GM12873 (cell line): ENCODE measurements around the gene GUCA1A.

Source experiments
- CTCF ChIP-seq: IDR thresholded peaks from 2 replicates; pipeline ENCODE4 v1.5.1; 2012; ENCODE audit warnings: low read depth, mild to moderate bottlenecking, moderate library complexity, low read length, control low read depth; ENCODE audit not compliant: insufficient read depth; ENCODE audit errors: missing control alignments

Gene GUCA1A

DNA sequence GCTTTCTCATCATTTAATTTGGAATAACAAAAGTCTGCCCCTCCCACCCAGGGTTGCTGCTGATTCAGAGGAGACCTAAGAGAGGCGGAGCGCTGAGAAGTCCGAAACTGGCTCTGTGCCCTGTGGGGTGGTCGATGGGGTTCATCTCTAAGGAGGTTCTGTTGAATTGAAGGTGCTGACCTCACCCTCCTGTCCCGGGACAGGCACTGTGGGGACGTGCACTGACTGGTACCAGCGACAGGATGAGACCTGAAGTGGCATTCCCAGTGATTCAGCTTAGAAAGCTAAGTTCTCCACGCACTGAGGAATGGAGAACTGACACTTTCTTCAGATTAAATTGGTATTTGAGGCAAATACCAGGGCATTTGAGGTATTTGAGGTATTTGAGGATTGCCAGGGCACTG lies 20.3 kb downstream of the GUCA1A start:
- no peak for TF ChIP-seq CTCF

GRCh38 chr6:42194056-42194455 lies 20.9 kb downstream of the GUCA1A start:
- TF ChIP-seq CTCF, result no peak

DNA sequence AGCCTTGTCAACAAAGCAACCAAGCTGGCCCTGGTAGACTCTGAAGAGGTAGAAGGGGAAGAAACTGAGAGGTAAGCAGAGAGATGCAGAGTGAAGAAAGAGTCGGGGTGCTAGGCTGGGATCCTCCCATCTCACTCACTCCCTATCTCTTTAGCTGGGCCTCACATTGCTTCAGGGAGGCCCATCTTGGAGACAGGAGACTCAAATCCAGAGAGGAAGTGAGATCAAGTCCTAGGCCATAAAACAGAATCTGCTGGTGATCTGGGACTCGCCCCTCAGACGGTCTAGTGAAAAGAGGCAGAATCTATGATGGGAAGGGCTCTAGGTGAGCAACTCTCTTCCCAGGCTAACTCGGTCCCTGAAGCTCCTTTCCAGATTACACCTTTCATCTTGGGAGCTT lies 22.3 kb downstream of the GUCA1A start:
- no peak for TF ChIP-seq CTCF

GRCh38 chr6:42197555-42198362 lies 24.6 kb downstream of the GUCA1A start:
- no peak for TF ChIP-seq CTCF

DNA sequence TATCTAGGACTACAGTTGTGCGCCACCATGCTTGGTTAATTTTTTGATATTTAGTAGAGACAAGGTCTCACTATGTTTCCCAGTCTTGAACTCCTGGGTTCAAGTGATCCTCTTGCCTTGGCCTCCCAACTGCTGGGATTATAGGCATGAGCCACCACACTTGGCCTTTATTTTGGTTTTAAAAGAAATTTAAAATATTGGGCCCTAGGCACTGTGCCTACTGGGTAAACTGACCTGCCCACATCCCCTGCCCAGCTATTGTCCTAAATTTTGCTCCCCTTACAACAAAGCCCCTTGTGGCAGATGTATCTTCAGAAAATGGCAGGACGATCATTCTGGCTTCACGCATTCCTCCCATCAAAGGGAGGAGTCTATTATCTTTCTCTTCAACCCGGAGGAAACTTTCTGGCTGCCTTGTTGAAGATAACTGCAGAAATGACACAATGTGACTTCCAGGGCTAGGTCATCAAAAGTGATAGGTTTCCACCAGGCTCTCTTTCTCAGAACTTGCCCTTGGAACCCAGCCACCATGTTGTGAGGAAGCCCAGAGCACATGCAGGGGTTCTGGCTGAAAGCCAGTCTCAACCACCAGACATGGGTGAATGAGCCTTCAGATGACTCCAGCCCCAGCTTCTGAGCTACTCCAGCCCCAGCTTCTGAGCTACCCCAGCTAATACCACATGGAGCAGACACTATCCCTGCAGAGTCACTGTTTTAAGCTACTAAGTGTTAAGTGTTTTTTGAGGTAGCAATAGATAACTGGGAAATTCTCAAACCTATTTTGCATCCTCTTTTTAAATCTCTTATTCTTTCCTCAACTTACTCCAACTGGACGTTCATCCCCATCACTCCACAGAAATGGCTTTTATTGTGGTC lies 26.2 kb downstream of the GUCA1A start:
- TF ChIP-seq CTCF, result no peak

DNA sequence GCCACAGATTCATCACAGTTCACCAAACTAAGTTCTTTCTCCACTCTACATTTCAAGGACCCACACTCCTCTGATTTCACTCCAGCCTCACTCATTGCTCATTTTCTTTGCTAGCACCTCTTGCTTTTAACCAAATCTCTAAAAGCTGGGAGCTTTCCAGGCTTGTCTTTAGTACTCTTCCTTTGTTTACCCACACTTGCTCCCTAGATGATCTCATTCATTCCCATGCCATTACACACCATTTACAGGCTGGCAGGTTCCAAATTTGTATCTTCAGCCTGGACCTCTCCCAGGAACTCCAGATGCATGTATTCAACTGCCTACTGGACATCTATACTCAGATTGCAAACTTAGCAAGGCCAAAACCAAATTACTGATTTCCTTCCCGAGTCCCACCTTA lies 26.9 kb downstream of the GUCA1A start:
- no peak for TF ChIP-seq CTCF

- TF ChIP-seq CTCF, result no peak
Measured at GRCh38 chr6:42201382-42201781, 28.2 kb downstream of the GUCA1A start.
